ENCODE data around the gene NGEF. TPM values are rescaled to one million over a fixed set of nuclear protein-coding genes. Genes with fewer than 3 reads are reported as not detected.

Gene NGEF
- total and polyA plus RNA-seq, 5 donors from 2014 or later, result 0.21 TPM; not detected in 4

GRCh38 chr2:232892843-232893242, 120.2 kb downstream of the NGEF start:
- Histone ChIP-seq H3K4me1 (ENCODE audit: control insufficient read depth, insufficient read depth, low read length, poor library complexity, severe bottlenecking) (no peaks in the 10 kb centered on the region), H3K36me3 (ENCODE audit: control insufficient read depth, insufficient read depth, low read length) (no peaks in the 10 kb centered on the region), H3K4me3 (ENCODE audit: low read depth, low read length) (no peak overlapping the region), H3K27me3 (ENCODE audit: control insufficient read depth, insufficient read depth, low read length) (no peaks in the 10 kb centered on the region), H3K9me3 (ENCODE audit: control insufficient read depth in 2 of 2, low read length in 2 of 2) (no peaks in the 10 kb centered on the region), H3K27ac (ENCODE audit: insufficient read depth, low read length, poor library complexity, severe bottlenecking) (no peak overlapping the region)
- Mint-ChIP-seq H3K36me3 (no peaks in the 10 kb centered on the region), H3K4me1 (no peaks in the 10 kb centered on the region), H3K9me3 (peaks cover 0 to 1% (median 0%) of the 10 kb centered on the region in 7 donors), H3K4me3 (no peak overlapping the region), H3K27ac (no peak overlapping the region), H3K27me3 (no peaks in the 10 kb centered on the region)
- DNase-seq (no peak), ATAC-seq (ENCODE audit: low read depth in 2 of 2) (no peak)

- DNase-seq (no peak), ATAC-seq (ENCODE audit: low read depth in 2 of 2) (no peak)
- H3K9me3 ChIP-seq (ENCODE audit: control insufficient read depth in 2 of 2, low read length in 2 of 2), result no peaks in the 10 kb centered on the region
- H3K36me3 ChIP-seq (ENCODE audit: control insufficient read depth, insufficient read depth, low read length), result no peaks in the 10 kb centered on the region
- H3K27me3 ChIP-seq (ENCODE audit: control insufficient read depth, insufficient read depth, low read length), result no peaks in the 10 kb centered on the region
- H3K4me3 Mint-ChIP-seq, result no peak overlapping the region
- no peaks in the 10 kb centered on the region for H3K36me3 Mint-ChIP-seq
- H3K27ac ChIP-seq (ENCODE audit: insufficient read depth, low read length, poor library complexity, severe bottlenecking), result no peak overlapping the region
- no peaks in the 10 kb centered on the region for H3K4me1 Mint-ChIP-seq
- no peak overlapping the region for H3K4me3 ChIP-seq (ENCODE audit: low read depth, low read length)
- no peak overlapping the region for H3K27ac Mint-ChIP-seq
- H3K27me3 Mint-ChIP-seq, result no peaks in the 10 kb centered on the region
- H3K9me3 Mint-ChIP-seq, result peaks cover 0 to 1% (median 0%) of the 10 kb centered on the region in 7 donors
- H3K4me1 ChIP-seq (ENCODE audit: control insufficient read depth, insufficient read depth, low read length, poor library complexity, severe bottlenecking), result no peaks in the 10 kb centered on the region
These were observed 120.8 kb downstream of the NGEF start for GRCh38 chr2:232892221-232892620.

- no peak for DNase-seq
- ATAC-seq (ENCODE audit: low read depth in 2 of 2), result no peak
- Histone ChIP-seq H3K27me3 (ENCODE audit: control insufficient read depth, insufficient read depth, low read length) (no peaks in the 10 kb centered on the region), H3K4me3 (ENCODE audit: low read depth, low read length) (no peak overlapping the region), H3K27ac (ENCODE audit: insufficient read depth, low read length, poor library complexity, severe bottlenecking) (no peak overlapping the region), H3K4me1 (ENCODE audit: control insufficient read depth, insufficient read depth, low read length, poor library complexity, severe bottlenecking) (no peaks in the 10 kb centered on the region), H3K9me3 (ENCODE audit: control insufficient read depth in 2 of 2, low read length in 2 of 2) (no peaks in the 10 kb centered on the region), H3K36me3 (ENCODE audit: control insufficient read depth, insufficient read depth, low read length) (no peaks in the 10 kb centered on the region)
- no peaks in the 10 kb centered on the region for H3K4me1 Mint-ChIP-seq
- peak overlapping the region in 1 of 3 donors; percentile 12 for H3K27ac Mint-ChIP-seq
- H3K36me3 Mint-ChIP-seq, result no peaks in the 10 kb centered on the region
- no peak overlapping the region for H3K4me3 Mint-ChIP-seq
- H3K27me3 Mint-ChIP-seq, result no peaks in the 10 kb centered on the region
- H3K9me3 Mint-ChIP-seq, result peaks cover 0 to 1% (median 0%) of the 10 kb centered on the region in 7 donors
These were observed 121.4 kb downstream of the NGEF start for GRCh38 chr2:232891621-232892071.

- Histone ChIP-seq H3K27ac (ENCODE audit: insufficient read depth, low read length, poor library complexity, severe bottlenecking) (no peak overlapping the region), H3K27me3 (ENCODE audit: control insufficient read depth, insufficient read depth, low read length) (no peaks in the 10 kb centered on the region), H3K9me3 (ENCODE audit: control insufficient read depth in 2 of 2, low read length in 2 of 2) (no peaks in the 10 kb centered on the region), H3K36me3 (ENCODE audit: control insufficient read depth, insufficient read depth, low read length) (no peaks in the 10 kb centered on the region), H3K4me3 (ENCODE audit: low read depth, low read length) (no peak overlapping the region), H3K4me1 (ENCODE audit: control insufficient read depth, insufficient read depth, low read length, poor library complexity, severe bottlenecking) (no peaks in the 10 kb centered on the region)
- Mint-ChIP-seq H3K9me3 (peaks cover 0 to 1% (median 0%) of the 10 kb centered on the region in 7 donors), H3K4me1 (no peaks in the 10 kb centered on the region), H3K27me3 (no peaks in the 10 kb centered on the region), H3K36me3 (no peaks in the 10 kb centered on the region), H3K4me3 (no peak overlapping the region), H3K27ac (no peak overlapping the region)
- DNase-seq (no peak), ATAC-seq (ENCODE audit: low read depth in 2 of 2) (no peak)
These were observed 122.0 kb downstream of the NGEF start for GRCh38 chr2:232890896-232891601.

GRCh38 chr2:232890536-232890895, 122.5 kb downstream of the NGEF start:
- DNase-seq (no peak), ATAC-seq (ENCODE audit: low read depth in 2 of 2) (no peak)
- no peaks in the 10 kb centered on the region for H3K27me3 ChIP-seq (ENCODE audit: control insufficient read depth, insufficient read depth, low read length)
- H3K4me1 Mint-ChIP-seq, result no peaks in the 10 kb centered on the region
- no peak overlapping the region for H3K27ac ChIP-seq (ENCODE audit: insufficient read depth, low read length, poor library complexity, severe bottlenecking)
- no peak overlapping the region for H3K27ac Mint-ChIP-seq
- no peaks in the 10 kb centered on the region for H3K9me3 ChIP-seq (ENCODE audit: control insufficient read depth in 2 of 2, low read length in 2 of 2)
- no peaks in the 10 kb centered on the region for H3K27me3 Mint-ChIP-seq
- no peaks in the 10 kb centered on the region for H3K36me3 ChIP-seq (ENCODE audit: control insufficient read depth, insufficient read depth, low read length)
- peaks cover 0 to 1% (median 0%) of the 10 kb centered on the region in 7 donors for H3K9me3 Mint-ChIP-seq
- no peaks in the 10 kb centered on the region for H3K36me3 Mint-ChIP-seq
- no peak overlapping the region for H3K4me3 ChIP-seq (ENCODE audit: low read depth, low read length)
- no peaks in the 10 kb centered on the region for H3K4me1 ChIP-seq (ENCODE audit: control insufficient read depth, insufficient read depth, low read length, poor library complexity, severe bottlenecking)
- H3K4me3 Mint-ChIP-seq, result no peak overlapping the region

GRCh38 chr2:232889876-232890401, 123.1 kb downstream of the NGEF start:
- Histone ChIP-seq H3K36me3 (ENCODE audit: control insufficient read depth, insufficient read depth, low read length) (no peaks in the 10 kb centered on the region), H3K9me3 (ENCODE audit: control insufficient read depth in 2 of 2, low read length in 2 of 2) (no peaks in the 10 kb centered on the region), H3K4me3 (ENCODE audit: low read depth, low read length) (no peak overlapping the region), H3K27me3 (ENCODE audit: control insufficient read depth, insufficient read depth, low read length) (no peaks in the 10 kb centered on the region), H3K4me1 (ENCODE audit: control insufficient read depth, insufficient read depth, low read length, poor library complexity, severe bottlenecking) (no peaks in the 10 kb centered on the region), H3K27ac (ENCODE audit: insufficient read depth, low read length, poor library complexity, severe bottlenecking) (no peak overlapping the region)
- Mint-ChIP-seq H3K27ac (no peak overlapping the region), H3K4me3 (no peak overlapping the region), H3K27me3 (no peaks in the 10 kb centered on the region), H3K9me3 (peaks cover 0 to 1% (median 0%) of the 10 kb centered on the region in 7 donors), H3K4me1 (no peaks in the 10 kb centered on the region), H3K36me3 (no peaks in the 10 kb centered on the region)
- no peak for DNase-seq
- no peak for ATAC-seq (ENCODE audit: low read depth in 2 of 2)

- DNase-seq (no peak), ATAC-seq (ENCODE audit: low read depth in 2 of 2) (no peak)
- no peaks in the 10 kb centered on the region for H3K4me1 ChIP-seq (ENCODE audit: control insufficient read depth, insufficient read depth, low read length, poor library complexity, severe bottlenecking)
- H3K9me3 ChIP-seq (ENCODE audit: control insufficient read depth in 2 of 2, low read length in 2 of 2), result no peaks in the 10 kb centered on the region
- Mint-ChIP-seq H3K36me3 (no peaks in the 10 kb centered on the region), H3K27me3 (no peaks in the 10 kb centered on the region), H3K27ac (no peak overlapping the region), H3K4me1 (no peaks in the 10 kb centered on the region), H3K9me3 (peaks cover 0 to 1% (median 0%) of the 10 kb centered on the region in 7 donors), H3K4me3 (no peak overlapping the region)
- no peaks in the 10 kb centered on the region for H3K36me3 ChIP-seq (ENCODE audit: control insufficient read depth, insufficient read depth, low read length)
- no peaks in the 10 kb centered on the region for H3K27me3 ChIP-seq (ENCODE audit: control insufficient read depth, insufficient read depth, low read length)
- H3K4me3 ChIP-seq (ENCODE audit: low read depth, low read length), result no peak overlapping the region
- H3K27ac ChIP-seq (ENCODE audit: insufficient read depth, low read length, poor library complexity, severe bottlenecking), result no peak overlapping the region
These were observed 124.1 kb downstream of the NGEF start for GRCh38 chr2:232888839-232889529.
